ENCODE measurements around the gene CCDC93.

GRCh38 chr2:118062048-118062447 is 48.2 kb upstream of the CCDC93 start:
- TF ChIP-seq, protein P1, sequence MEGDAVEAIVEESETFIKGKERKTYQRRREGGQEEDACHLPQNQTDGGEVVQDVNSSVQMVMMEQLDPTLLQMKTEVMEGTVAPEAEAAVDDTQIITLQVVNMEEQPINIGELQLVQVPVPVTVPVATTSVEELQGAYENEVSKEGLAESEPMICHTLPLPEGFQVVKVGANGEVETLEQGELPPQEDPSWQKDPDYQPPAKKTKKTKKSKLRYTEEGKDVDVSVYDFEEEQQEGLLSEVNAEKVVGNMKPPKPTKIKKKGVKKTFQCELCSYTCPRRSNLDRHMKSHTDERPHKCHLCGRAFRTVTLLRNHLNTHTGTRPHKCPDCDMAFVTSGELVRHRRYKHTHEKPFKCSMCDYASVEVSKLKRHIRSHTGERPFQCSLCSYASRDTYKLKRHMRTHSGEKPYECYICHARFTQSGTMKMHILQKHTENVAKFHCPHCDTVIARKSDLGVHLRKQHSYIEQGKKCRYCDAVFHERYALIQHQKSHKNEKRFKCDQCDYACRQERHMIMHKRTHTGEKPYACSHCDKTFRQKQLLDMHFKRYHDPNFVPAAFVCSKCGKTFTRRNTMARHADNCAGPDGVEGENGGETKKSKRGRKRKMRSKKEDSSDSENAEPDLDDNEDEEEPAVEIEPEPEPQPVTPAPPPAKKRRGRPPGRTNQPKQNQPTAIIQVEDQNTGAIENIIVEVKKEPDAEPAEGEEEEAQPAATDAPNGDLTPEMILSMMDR (IDR thresholded peaks at IDR 0.05), result no peak
- no peak for TF ChIP-seq POLR2A (IDR thresholded peaks at IDR 0.05)
